OCI-LY3 (cell line): ENCODE results near the gene BAMBI.

Source experiments
- H2AFZ ChIP-seq: fragments of 200-600, 300-600 bp; shearing (Covaris generic); 2 replicates; pipeline ENCODE4 v1.6.0; 2014; ENCODE audit warnings: antibody characterized with exemption, low read depth, low read length
- H3K27ac ChIP-seq: fragments of 200-600, 300-600 bp; sonication (generic); 2 replicates; pipeline ENCODE4 v1.5.1; 2014; ENCODE audit warnings: mild to moderate bottlenecking, low read length, moderate library complexity, mixed read lengths
- H3K27me3 ChIP-seq: fragments of 200-600, 300-600 bp; sonication (generic); 2 replicates; pipeline ENCODE4 v1.6.1; 2014; ENCODE audit warnings: low read depth, low read length, mixed read lengths
- H3K36me3 ChIP-seq: fragments of 200-600, 300-600 bp; sonication (generic); replicated peaks from 2 replicates; pipeline ENCODE3; 2014; ENCODE audit warnings: low read depth, low read length, mixed read lengths
- H3K4me1 ChIP-seq: fragments of 300-600, 200-600 bp; sonication (generic); 2 replicates; pipeline ENCODE4 v1.6.1; 2014; ENCODE audit warnings: low read length, mixed read lengths
- H3K4me2 ChIP-seq: fragments of 200-600, 300-600 bp; sonication (generic); 2 replicates; pipeline ENCODE4 v1.6.1; 2014; ENCODE audit warnings: low read length, mixed read lengths
- H3K4me3 ChIP-seq: fragments of 300-600, 200-600 bp; sonication (generic); 2 replicates; pipeline ENCODE4 v1.5.1; 2014; ENCODE audit warnings: antibody characterized with exemption, mild to moderate bottlenecking, low read length, moderate library complexity
- H3K79me2 ChIP-seq: fragments of 300-600, 200-600 bp; shearing (Covaris generic); 2 replicates; pipeline ENCODE4 v1.6.1; 2014; ENCODE audit warnings: mild to moderate bottlenecking, low read length, mixed read lengths
- H3K9ac ChIP-seq: fragments of 300-600, 200-600 bp; shearing (Covaris generic); 2 replicates; pipeline ENCODE4 v1.6.0; 2014; ENCODE audit warnings: mild to moderate bottlenecking, low read length, moderate library complexity
- H3K9me3 ChIP-seq: fragments of 200-600, 300-600 bp; shearing (Covaris generic); 2 replicates; pipeline ENCODE4 v1.6.1; 2014; ENCODE audit warnings: low read length, mixed read lengths; ENCODE audit not compliant: insufficient read depth
- H4K20me1 ChIP-seq: fragments of 200-600, 300-600 bp; sonication (generic); 2 replicates; pipeline ENCODE4 v1.6.1; 2016; ENCODE audit warnings: low read length, mixed read lengths; ENCODE audit not compliant: insufficient read depth
- CTCF ChIP-seq: fragments of 200-600, 300-600 bp; sonication (generic); IDR thresholded peaks from 2 replicates; pipeline ENCODE4 v1.5.1; 2014; ENCODE audit warnings: antibody characterized with exemption, low read length, low read depth
- EZH2phosphoT487 ChIP-seq: fragments of 200-600 bp; shearing (Covaris generic); IDR thresholded peaks from 2 replicates; pipeline ENCODE4 v1.6.1; 2018; ENCODE audit warnings: antibody characterized with exemption, mixed run types, low read depth

Gene BAMBI

GRCh38 chr10:28710202-28710886, 33.0 kb downstream of the BAMBI start:
- Histone ChIP-seq H3K27ac (no peak overlapping the region), H3K36me3 (no peaks in the 10 kb centered on the region), H3K4me1 (no peaks in the 10 kb centered on the region), H3K4me2 (no peak overlapping the region), H3K9me3 (no peaks in the 10 kb centered on the region), H3K79me2 (no peaks in the 10 kb centered on the region), H4K20me1 (no peaks in the 10 kb centered on the region), H3K4me3 (no peak overlapping the region), H2AFZ (no peak overlapping the region), H3K9ac (no peak overlapping the region), H3K27me3 (no peaks in the 10 kb centered on the region)
- no peak for TF ChIP-seq EZH2phosphoT487
- no peak for TF ChIP-seq CTCF

- H3K9ac ChIP-seq, result no peak overlapping the region
- no peak overlapping the region for H3K4me2 ChIP-seq
- H3K4me3 ChIP-seq, result no peak overlapping the region
- no peaks in the 10 kb centered on the region for H3K9me3 ChIP-seq
- TF ChIP-seq CTCF (no peak), EZH2phosphoT487 (no peak)
- H3K4me1 ChIP-seq, result no peaks in the 10 kb centered on the region
- H2AFZ ChIP-seq, result no peak overlapping the region
- no peaks in the 10 kb centered on the region for H3K27me3 ChIP-seq
- no peaks in the 10 kb centered on the region for H4K20me1 ChIP-seq
- no peak overlapping the region for H3K27ac ChIP-seq
- H3K36me3 ChIP-seq, result no peaks in the 10 kb centered on the region
- no peaks in the 10 kb centered on the region for H3K79me2 ChIP-seq
These were observed 33.7 kb downstream of the BAMBI start for GRCh38 chr10:28711041-28711440.

GRCh38 chr10:28711776-28712175, 34.5 kb downstream of the BAMBI start:
- no peaks in the 10 kb centered on the region for H3K4me1 ChIP-seq
- H2AFZ ChIP-seq, result no peak overlapping the region
- no peak overlapping the region for H3K9ac ChIP-seq
- no peaks in the 10 kb centered on the region for H3K36me3 ChIP-seq
- H3K27me3 ChIP-seq, result no peaks in the 10 kb centered on the region
- H3K4me2 ChIP-seq, result no peak overlapping the region
- TF ChIP-seq EZH2phosphoT487 (no peak), CTCF (no peak)
- no peak overlapping the region for H3K4me3 ChIP-seq
- no peaks in the 10 kb centered on the region for H3K79me2 ChIP-seq
- H3K9me3 ChIP-seq, result no peaks in the 10 kb centered on the region
- no peak overlapping the region for H3K27ac ChIP-seq
- H4K20me1 ChIP-seq, result no peaks in the 10 kb centered on the region

GRCh38 chr10:28713626-28714352, 36.5 kb downstream of the BAMBI start:
- Histone ChIP-seq H3K79me2 (no peaks in the 10 kb centered on the region), H3K9me3 (no peaks in the 10 kb centered on the region), H3K9ac (no peak overlapping the region), H3K4me1 (no peaks in the 10 kb centered on the region), H4K20me1 (no peaks in the 10 kb centered on the region), H3K4me2 (no peak overlapping the region), H3K27me3 (no peaks in the 10 kb centered on the region), H3K36me3 (no peaks in the 10 kb centered on the region), H3K4me3 (no peak overlapping the region), H3K27ac (no peak overlapping the region), H2AFZ (no peak overlapping the region)
- no peak for TF ChIP-seq CTCF
- no peak for TF ChIP-seq EZH2phosphoT487
